NCI-H510A (cell line): ENCODE data around the gene ACOT7.

Source experiments
- DNase-seq: peaks from one replicate; lab custom pipeline; 2025; lab: John Stamatoyannopoulos, UW

ACOT7 gene

DNA sequence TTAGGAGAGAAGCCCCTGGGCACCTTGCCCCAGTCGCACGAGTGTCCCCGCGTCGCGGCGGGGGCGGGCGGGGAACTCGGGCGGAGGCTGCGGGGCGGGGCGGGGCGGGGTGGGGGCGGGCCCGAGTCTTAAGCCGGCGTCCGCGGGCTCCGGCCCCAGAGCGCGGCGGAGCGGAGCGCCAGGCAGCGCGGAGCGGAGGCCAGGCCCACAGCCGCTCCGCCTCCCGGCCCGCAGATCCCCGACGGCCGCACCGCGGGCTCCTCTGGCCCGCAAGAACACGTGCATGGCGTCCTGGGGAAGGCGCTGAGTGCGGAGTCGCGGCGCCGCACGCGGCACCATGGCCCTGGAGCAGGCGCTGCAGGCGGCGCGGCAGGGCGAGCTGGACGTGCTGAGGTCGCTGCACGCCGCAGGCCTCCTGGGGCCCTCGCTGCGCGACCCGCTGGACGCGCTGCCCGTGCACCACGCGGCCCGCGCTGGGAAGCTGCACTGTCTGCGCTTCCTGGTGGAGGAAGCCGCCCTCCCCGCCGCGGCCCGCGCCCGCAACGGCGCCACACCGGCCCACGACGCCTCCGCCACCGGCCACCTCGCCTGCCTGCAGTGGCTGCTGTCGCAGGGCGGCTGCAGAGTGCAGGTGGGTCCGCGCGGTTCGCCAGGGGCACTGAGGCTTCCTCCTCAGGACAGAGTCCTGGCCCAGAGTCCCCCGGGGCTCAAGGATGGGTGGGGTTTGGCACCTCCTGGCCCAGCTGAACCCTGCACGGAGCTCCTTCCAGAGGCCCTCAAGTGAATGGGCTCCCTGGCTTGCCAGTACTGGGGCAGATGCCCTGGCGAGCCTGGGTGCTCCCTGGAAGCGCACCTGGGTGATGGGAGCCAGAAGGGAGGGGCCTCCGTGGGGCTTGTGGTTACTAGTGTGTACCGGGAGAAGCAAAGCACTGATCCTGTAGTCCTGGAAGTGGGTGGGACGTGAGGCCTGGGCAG, 31.3 kb upstream of the ACOT7 start, which contains the start of gene ESPN:
ESPN (plus strand) TSS at position 158 of the 975 bp plus-strand sequence; CDS start at position 338, 180 bp downstream.
- DNase-seq: no peak

DNA sequence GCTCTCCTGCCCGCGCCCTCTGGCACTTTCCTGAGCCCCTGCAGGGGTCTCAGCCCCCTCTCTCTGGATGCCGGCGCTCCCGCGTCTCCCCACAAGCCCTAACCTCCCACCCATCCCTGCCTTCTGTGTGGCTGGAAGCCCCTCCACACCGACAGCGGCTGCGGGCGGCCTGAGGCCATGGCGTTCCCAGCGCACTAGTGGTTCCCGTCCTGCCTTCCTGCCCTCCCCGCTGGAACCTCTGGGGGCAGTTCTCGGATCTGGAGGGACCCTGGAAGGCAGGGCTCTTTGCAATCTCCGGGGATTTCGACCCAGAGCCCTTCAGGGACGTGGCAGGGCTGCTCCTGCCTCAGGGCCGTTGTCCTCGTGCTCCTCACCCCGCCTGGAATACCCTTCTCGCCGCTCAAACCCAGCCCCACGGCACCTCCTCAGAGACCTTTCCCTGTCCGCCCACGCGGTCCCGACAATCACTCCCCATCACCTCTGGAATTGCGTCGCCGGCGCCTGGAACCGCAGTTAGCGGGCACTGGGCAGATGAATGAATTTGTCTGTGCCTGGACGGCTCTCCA, 30.5 kb upstream of the ACOT7 start:
- DNase-seq: no peak

DNA sequence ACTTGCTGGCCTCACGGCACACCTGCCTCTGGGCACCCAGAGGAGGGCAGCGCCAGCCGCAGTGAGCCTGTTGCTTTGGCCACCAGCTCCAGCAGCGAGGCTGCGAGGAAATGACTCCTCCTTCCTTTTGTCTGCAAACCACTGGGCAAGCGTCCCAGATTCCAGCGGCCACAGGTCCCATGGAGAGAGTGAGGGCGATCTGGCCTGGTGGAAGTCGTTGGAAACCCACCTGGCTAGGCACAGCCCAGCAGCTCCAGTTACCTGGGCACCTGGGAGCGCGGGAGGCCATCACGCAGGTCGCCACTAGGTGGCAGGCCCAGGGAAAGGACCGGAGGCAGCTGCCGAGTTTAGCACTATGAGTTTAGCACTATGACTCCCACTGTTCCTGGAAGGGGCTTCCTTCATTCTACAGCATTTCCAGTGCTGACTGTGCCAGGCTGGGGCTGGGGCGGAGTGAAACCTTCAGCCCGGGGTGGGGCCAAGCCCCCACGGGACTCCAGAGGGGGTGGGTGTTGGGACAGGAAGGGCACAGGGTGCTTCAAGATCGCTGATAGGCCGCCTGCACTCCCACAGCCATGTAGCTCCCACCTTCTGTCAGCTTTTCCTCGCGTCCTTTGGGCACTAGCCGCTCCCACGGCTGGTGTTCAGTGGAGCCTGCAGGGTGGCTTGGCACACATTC, 29.9 kb upstream of the ACOT7 start:
- peak; percentile 79 for DNase-seq

- no peak for DNase-seq
Measured at GRCh38 chr1:6421266-6421665, 27.7 kb upstream of the ACOT7 start.

DNA sequence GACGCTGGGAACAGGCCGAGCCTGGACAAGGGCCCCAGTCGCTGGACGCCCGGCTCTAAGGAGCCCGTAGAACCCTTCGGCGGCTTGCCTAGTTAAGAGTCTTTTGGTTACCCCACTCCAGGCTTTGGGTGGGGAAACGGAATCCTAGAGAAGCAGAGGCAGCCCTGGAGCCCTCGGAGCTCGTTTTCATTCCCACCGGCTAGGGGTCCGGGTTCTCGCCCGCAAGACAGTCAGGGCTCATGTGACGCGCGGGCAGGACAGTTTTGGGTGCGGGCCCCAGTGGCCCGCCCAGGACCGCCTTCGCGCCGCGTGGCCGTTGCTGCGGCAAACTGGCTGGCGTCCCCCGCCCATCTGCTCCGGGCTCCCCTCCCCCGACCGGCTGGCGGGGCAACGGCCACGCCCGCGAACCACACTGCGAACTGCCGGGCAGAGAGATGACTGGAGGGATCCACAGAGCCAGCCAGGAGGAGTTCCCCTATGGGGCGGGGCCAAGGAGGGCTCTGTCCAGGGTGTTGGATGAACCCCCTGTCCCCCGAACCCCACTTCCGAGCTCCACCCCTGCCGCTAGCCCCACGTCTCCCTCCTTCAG, 27.0 kb upstream of the ACOT7 start:
- DNase-seq: no peak

DNA sequence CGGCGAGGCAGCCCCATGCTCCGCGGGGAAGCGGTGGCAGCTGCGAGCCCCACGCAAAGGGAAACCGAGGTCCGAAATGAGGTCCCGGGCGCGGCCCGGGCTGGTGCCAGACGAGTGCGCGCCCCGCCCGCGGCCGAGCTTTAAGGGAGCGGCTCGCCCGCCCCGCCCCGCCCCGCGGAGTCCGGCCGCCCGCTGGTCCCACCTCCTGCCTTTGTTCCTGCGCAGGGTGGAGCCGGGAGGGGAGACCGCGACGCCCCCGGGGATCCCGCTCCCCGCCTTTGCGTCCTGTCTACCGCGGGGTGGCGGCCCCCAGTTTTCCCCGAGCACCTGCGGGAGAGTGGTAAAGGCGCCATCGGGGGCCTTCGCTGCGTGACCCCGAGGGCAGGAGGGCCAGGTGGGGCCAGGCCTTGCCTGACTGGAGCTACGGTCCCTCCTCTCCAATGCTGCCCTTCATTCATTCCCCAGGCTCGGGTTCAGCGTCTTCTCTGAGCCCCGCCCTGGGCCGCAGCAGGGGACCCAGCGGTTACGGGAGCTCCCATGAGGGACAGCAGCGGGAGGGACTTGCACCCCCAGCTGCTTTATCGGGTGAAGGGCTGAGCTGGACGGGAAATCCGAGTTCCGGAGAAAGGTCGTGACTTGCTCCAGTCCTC, 26.4 kb upstream of the ACOT7 start, which contains the start of gene HES2:
HES2 (minus strand) TSS at position 116 of the 650 bp plus-strand sequence; CDS start at position 17, 99 bp downstream.
- no peak for DNase-seq

DNA sequence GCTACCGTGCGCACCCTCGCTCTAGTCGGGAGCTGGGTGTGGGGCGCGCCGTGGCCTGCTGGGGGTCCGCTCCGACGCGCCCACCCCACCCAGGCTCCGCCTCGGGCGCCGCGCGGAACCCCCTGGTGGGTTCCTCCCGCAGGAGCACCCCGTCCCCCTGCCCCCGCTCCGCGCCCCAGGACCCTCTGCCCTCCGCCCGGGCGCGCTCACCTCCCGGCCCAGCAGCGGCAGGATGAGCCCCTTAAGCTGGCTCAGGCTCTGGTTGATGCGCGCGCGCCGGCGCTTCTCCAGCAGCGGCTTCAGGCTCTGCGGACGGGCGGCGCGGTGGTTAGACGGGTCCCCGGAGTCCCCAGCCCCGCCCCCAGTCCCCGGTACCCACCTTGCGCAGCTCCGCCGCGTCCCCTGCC, 25.8 kb upstream of the ACOT7 start:
- peak; percentile 71 for DNase-seq

DNA sequence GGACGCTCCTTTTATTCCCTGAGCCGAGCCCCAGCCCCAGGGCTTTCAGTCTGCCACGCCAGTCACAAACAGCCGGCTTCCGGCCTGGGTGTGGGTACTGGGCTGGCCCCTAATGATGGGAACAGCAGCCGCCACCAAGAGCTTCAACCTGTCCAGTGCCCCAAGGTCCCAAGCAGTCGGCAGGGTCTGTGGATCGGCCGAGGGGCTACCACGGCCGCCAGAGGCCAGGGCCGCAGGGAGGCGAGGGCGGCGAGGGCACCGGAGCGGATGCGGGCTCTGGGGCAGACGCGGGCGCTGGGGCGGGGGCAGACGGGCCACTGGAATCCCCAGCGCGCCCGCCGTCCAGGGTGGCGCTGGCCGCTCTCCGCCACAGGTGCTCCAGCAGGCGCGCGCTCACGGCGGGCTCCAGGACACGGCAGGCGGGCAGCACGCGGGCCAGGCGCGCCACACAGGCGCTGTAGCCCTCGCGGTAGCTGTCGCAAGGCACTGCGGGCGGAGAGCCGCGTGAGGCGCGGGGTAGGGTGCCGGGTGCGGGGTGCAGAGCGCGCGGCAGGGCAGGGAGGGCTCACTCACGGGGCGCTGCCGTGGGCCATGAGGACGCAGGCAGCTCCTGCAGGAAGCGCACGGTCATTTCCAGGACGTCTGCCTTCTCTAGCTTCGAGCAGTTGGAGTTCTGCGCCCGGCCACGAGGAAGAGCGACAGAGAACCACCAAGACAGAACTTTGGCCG, 25.3 kb upstream of the ACOT7 start:
- no peak for DNase-seq

- no peak for DNase-seq
Measured at GRCh38 chr1:6417961-6418667, 24.5 kb upstream of the ACOT7 start.

- DNase-seq: no peak
Measured at GRCh38 chr1:6416906-6417305, 23.3 kb upstream of the ACOT7 start.

- no peak for DNase-seq
Measured at GRCh38 chr1:6416295-6416656, 22.7 kb upstream of the ACOT7 start.

DNA sequence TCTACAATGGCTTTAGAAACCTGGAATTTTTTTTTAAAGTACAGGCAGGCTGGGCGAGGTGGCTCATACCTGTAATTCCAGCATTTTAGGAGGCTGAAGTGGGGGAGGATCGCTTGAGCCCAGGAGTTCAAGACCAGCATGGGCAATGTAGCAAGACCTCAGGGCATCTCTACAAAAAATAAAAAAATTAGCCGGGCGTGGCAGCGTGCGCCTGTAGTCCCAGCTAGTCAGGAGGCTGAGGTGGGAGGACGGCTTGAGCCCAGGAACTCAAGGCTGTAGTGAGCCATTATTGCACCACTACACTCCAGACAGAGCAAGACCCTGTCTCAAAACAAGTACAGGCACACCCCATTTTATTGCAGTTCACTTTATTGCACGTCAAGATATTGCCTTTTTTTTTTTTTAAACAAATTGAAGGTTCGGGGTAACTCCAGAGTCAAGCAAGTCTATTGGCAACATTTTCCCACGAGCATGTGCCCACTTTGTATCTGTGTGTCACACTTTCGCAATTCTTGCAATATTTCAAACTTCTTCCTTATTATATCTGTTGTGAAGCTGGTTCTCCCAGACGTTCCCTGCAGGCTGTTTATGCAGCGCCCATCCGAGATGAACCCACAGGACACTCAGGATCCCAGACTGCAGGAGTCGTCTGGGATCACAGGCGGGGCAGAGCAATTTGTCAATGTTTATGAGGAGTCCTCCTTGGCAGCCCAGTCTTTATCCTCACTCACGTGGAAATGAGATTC, 21.5 kb upstream of the ACOT7 start:
- no peak for DNase-seq

DNA sequence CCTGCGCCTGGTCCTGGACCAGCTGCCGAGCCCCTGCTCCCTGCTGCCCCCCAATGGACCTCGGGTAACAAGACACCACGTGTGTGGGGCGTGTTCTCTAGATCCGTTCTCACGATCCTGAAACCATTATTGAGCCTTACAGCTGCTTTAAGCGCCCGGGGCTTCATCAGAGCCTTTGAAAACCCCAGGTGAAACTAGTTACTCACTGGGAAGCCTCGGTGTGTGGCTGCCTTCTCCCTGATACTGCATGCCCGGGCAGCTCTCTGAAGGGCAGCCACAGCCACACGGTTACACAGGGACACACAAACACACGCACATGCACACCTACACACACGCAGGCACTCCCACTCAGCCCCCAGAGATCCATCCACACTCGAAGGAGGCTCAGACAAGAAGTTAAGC, 20.9 kb upstream of the ACOT7 start:
- no peak for DNase-seq

DNA sequence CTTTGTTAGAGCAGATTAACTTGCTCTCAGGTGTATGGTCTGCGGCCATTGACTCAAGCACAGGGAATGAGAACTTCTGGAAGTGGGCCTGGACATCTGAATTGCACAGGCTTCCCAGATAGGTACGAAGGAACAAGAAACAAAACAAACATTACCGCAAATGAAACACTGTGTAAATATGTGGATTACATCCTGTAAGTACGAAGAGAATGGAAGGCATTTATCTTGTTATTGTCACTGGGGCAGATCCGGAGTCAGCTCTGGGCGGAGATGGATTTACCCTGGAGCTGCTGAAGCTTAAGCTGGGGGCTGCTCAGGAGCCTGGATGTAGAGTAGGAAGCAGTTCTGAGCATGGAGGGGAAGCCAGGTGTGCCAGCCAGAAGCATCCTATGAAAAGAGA, 19.3 kb upstream of the ACOT7 start:
- peak; percentile 65 for DNase-seq

- DNase-seq: no peak
Measured at GRCh38 chr1:6410248-6410893, 16.8 kb upstream of the ACOT7 start.

GRCh38 chr1:6409733-6410132, 16.2 kb upstream of the ACOT7 start:
- no peak for DNase-seq

DNA sequence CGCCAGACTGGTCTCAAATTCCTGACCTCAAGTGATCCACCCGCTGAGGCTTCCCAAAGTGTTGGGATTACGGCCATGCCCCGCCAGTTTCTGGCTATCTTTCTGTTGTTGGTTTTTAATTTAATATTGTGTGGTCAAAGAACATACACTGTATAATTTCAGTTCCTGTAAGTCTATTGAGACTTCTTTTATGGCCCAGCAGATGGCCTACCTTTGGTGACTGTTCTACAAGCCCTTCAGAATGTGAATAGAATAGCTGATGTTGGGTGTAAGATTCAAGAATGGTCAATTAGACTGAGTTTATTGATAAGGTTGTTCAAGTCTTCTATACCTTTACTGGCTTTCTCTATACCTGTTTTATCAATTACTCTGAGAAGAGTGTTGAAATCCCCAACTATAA, 15.5 kb upstream of the ACOT7 start:
- DNase-seq: no peak

GRCh38 chr1:6408023-6408422, 14.5 kb upstream of the ACOT7 start:
- no peak for DNase-seq

- DNase-seq: no peak
Measured at GRCh38 chr1:6401673-6402072, 8.1 kb upstream of the ACOT7 start.
